ENCODE results near the gene GMDS. TPM values are rescaled to one million over a fixed set of nuclear protein-coding genes. Genes with fewer than 3 reads are reported as not detected.
A peak's percentile ranks its signal among the peaks of the same experiment; 100 is the strongest.

Gene GMDS
- polyA plus RNA-seq, 1 of the 3 experiments (the other 2 are of a cell fraction), result 12.3 TPM

DNA sequence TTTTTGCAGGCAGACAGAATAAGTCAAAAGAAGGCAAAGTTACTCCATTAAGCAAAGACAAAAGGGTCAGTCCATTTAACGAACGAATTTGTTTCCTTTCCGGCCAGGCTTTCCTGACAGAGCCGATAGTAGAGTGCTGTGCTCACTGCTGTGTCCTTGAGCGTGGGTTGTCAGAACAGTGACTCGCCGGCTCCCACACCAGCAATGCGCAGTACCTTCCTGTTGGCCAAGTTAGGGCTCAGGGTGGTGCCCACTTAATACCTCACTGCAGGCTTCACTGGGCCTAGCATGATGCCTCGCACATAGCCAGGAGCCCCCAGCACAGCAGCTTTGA, 341.0 kb downstream of the GMDS start (continued):
- TF ChIP-seq TCF12 (IDR thresholded peaks at IDR 0.05) (no peak), NFIC (IDR thresholded peaks at IDR 0.05; ENCODE audit: borderline replicate concordance) (no peak), FOXJ3 (CRISPR knock-in tag; IDR thresholded peaks at IDR 0.05) (no peak), ELF1 (IDR thresholded peaks at IDR 0.05) (no peak)

- H3K27ac ChIP-seq (ENCODE audit: low read depth in 2 of 2, low read length in 1 of 2), result peak overlapping the region; percentile 23 to 98; a peak in 3 of 4 replicates
- H3K9me2 ChIP-seq, result no peaks in the 10 kb centered on the region
- no peak overlapping the region for H2AFZ ChIP-seq (ENCODE audit: low read depth)
- peaks cover 0 to 37% of the 10 kb centered on the region in 2 experiments; a peak in 2 of 4 replicates for H3K4me1 ChIP-seq (ENCODE audit: control insufficient read depth in 1 of 2, insufficient read depth in 2 of 2, low read depth in 1 of 2, low read length in 1 of 2)
- H3K4me2 ChIP-seq, result no peak overlapping the region
- DNase-seq, result peak; percentile 71
- no peaks in the 10 kb centered on the region for H3K79me2 ChIP-seq (ENCODE audit: insufficient read depth)
- no peaks in the 10 kb centered on the region for H3K27me3 ChIP-seq (ENCODE audit: insufficient read depth)
- H3F3A ChIP-seq (replicated peaks; ENCODE audit: insufficient read depth), result no peaks in the 10 kb centered on the region
- CTCF ChIA-PET, result interaction anchor here (0.5 to 2.2 kb wide), 5 partner anchors 10 to 200 kb away, joined by 3 to 9 read pairs (median 3); no protein-coding TSS in a partner anchor
- TF ChIP-seq POLR2AphosphoS5 (IDR thresholded peaks at IDR 0.05; ENCODE audit: low read depth, low read length), result peak; percentile 42; the same call in 1 of the 2 replicates
- peak; percentile 85 for TF ChIP-seq PBX3 (IDR thresholded peaks at IDR 0.05)
- peak in 1 of 2 experiments; percentile 75; a peak in 2 of 4 replicates for TF ChIP-seq EP300 (IDR thresholded peaks at IDR 0.05; ENCODE audit: borderline replicate concordance in 1 of 2, low read depth in 1 of 2, low read length in 1 of 2)
- TF ChIP-seq RAD21 (IDR thresholded peaks at IDR 0.05; ENCODE audit: low read length), result peak; percentile 22
- peak; percentile 19 for TF ChIP-seq CHD2 (IDR thresholded peaks at IDR 0.05; ENCODE audit: low read length, partially characterized antibody)
- TF ChIP-seq MXI1 (IDR thresholded peaks at IDR 0.05; ENCODE audit: low read depth, low read length), result no peak
- TF ChIP-seq SIN3A (IDR thresholded peaks at IDR 0.05; ENCODE audit: borderline replicate concordance, low read depth, low read length), result no peak
- peak; percentile 67 for TF ChIP-seq GATA2 (CRISPR knock-in tag; IDR thresholded peaks at IDR 0.05)
- TF ChIP-seq TCF12 (IDR thresholded peaks at IDR 0.05), result peak; percentile 67
- H3K4me3 ChIP-seq (ENCODE audit: low read depth in 2 of 2, low read length in 1 of 2), result no peak overlapping the region
- H4K20me1 ChIP-seq (ENCODE audit: insufficient read depth), result no peaks in the 10 kb centered on the region
- H3K9me3 ChIP-seq, result no peaks in the 10 kb centered on the region
- H3K9ac ChIP-seq, result no peak overlapping the region
- no peaks in the 10 kb centered on the region for H3K36me3 ChIP-seq (replicated peaks in 1 of 2; ENCODE audit: control insufficient read depth in 1 of 2, insufficient read depth in 2 of 2, low read length in 1 of 2)
- 58% methylated on average over 8 of the region's 9 CpGs for WGBS (ENCODE audit: low lambda C conversion rate)
- POLR2A ChIA-PET, result interaction anchor here (0.7 kb wide), 1 partner anchor 101 kb away, joined by 3 read pairs; no protein-coding TSS in a partner anchor
Observed at GRCh38 chr6:1903780-1904465, 341.5 kb downstream of the GMDS start.

DNA sequence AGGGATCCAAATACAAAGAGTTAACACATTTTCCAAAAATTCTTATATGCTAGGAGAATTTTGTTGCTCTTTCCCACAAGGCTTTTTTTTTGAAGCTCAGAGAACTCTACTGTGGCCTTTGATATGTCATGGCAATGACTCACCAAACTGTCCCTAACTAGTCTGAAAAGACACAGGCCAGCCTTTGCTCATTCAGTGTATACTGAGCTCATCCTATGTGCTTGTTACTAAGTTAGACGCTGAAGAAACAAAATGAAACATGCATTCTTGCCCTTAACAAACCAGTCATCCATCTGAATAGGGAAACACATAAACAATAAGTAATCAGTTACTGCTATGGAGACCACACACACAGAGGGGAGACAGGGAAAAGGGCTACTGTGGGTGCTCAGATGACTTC, 343.8 kb downstream of the GMDS start:
- 47% methylated on average over 1 of the region's 1 CpG for WGBS (ENCODE audit: low lambda C conversion rate)
- DNase-seq, result no peak
- TF ChIP-seq FOXJ3 (CRISPR knock-in tag; IDR thresholded peaks at IDR 0.05), result no peak
- TF ChIP-seq TCF12 (IDR thresholded peaks at IDR 0.05), result 0 out of 2 replicates have a peak, but pooled peaks have one; percentile 26
- 0 out of 2 replicates have a peak, but pooled peaks have one; percentile 14 for TF ChIP-seq JUND (IDR thresholded peaks at IDR 0.05)
- no peak for TF ChIP-seq NRF1 (IDR thresholded peaks at IDR 0.05; ENCODE audit: low read depth, low read length)
- ChIA-PET POLR2A (no interaction called here), CTCF (interaction anchor here (0.7 kb wide), 1 partner anchor 15 kb away, joined by 3 read pairs; no protein-coding TSS in a partner anchor)
- H3K27me3 ChIP-seq (ENCODE audit: insufficient read depth), result no peaks in the 10 kb centered on the region
- H3F3A ChIP-seq (replicated peaks; ENCODE audit: insufficient read depth), result no peaks in the 10 kb centered on the region
- no peak overlapping the region for H3K4me3 ChIP-seq (ENCODE audit: low read depth in 2 of 2, low read length in 1 of 2)
- peak overlapping the region in 1 of 2 experiments; percentile 47; a peak in 2 of 4 replicates for H3K27ac ChIP-seq (ENCODE audit: low read depth in 2 of 2, low read length in 1 of 2)
- H3K9ac ChIP-seq, result no peak overlapping the region
- no peaks in the 10 kb centered on the region for H3K9me3 ChIP-seq
- H3K4me2 ChIP-seq, result no peak overlapping the region
- H3K79me2 ChIP-seq (ENCODE audit: insufficient read depth), result no peaks in the 10 kb centered on the region
- no peaks in the 10 kb centered on the region for H3K9me2 ChIP-seq
- no peaks in the 10 kb centered on the region for H4K20me1 ChIP-seq (ENCODE audit: insufficient read depth)
- no peaks in the 10 kb centered on the region for H3K36me3 ChIP-seq (replicated peaks in 1 of 2; ENCODE audit: control insufficient read depth in 1 of 2, insufficient read depth in 2 of 2, low read length in 1 of 2)
- H3K4me1 ChIP-seq (ENCODE audit: control insufficient read depth in 1 of 2, insufficient read depth in 2 of 2, low read depth in 1 of 2, low read length in 1 of 2), result peaks cover 0 to 29% of the 10 kb centered on the region in 2 experiments; a peak in 2 of 4 replicates
- no peak overlapping the region for H2AFZ ChIP-seq (ENCODE audit: low read depth)

Data from SK-N-SH (cell line).